Stomach (tissue), 9 donors: ENCODE measurements around the gene PRSS53. TPM values are rescaled to one million over a fixed set of nuclear protein-coding genes. Genes with fewer than 3 reads are reported as not detected.

Source experiments
- DNase-seq, 2 donors: peaks; one replicate each; pipeline versions ENCODE4 v3.0.0 to v3.0.0-alpha.2; 2013 to 2019
- H3K27ac ChIP-seq, 5 donors: fragments of 200-600 bp in 4 of 5; sonication (generic) in 4 of 5; one replicate each; pipeline ENCODE4 v1.5.1; 2013 to 2019; ENCODE audit warnings: mild to moderate bottlenecking in 1 of 5, moderate library complexity in 1 of 5
- H3K27me3 ChIP-seq, 3 donors: fragments of 200-600 bp; sonication (generic); one replicate each; pipeline ENCODE4 v1.5.1; 2017 to 2019; ENCODE audit warnings: mixed run types in 1 of 3
- H3K36me3 ChIP-seq, 4 donors: fragments of 200-600 bp; sonication (generic); 1 replicate in 3 of 4; 2 replicates in 1 of 4; pipeline ENCODE4 v1.5.1; 2016 to 2019
- H3K4me1 ChIP-seq, 4 donors: fragments of 200-600 bp; sonication (generic); one replicate each; pipeline ENCODE4 v1.5.1; 2016 to 2019
- H3K4me3 ChIP-seq, 4 donors: fragments of 200-600 bp; sonication (generic) in 3 of 4; one replicate each; pipeline ENCODE4 v1.5.1; 2016 to 2019; ENCODE audit warnings: mild to moderate bottlenecking in 1 of 4
- H3K9me3 ChIP-seq, 4 donors: fragments of 200-600 bp; sonication (generic); one replicate each; pipeline ENCODE4 v1.5.1; 2016 to 2019
- CTCF ChIP-seq, 7 experiments: fragments of 450-650 bp in 4 of 7; fragments of 200-600 bp in 3 of 7; sonication (generic) in 3 of 7; IDR thresholded peaks; one replicate each; pipeline ENCODE4 v1.5.1; 2016 to 2019; ENCODE audit warnings: antibody characterized with exemption in 7 of 7, control low read depth in 2 of 7, mild to moderate bottlenecking in 1 of 7
- EP300 ChIP-seq: sonication (generic); formaldehyde crosslinking; IDR thresholded peaks from one replicate; pipeline ENCODE4 v1.6.1; 2017; ENCODE audit warnings: antibody characterized with exemption
- POLR2A ChIP-seq, 4 donors: fragments of 450-650 bp; IDR thresholded peaks; one replicate each; pipeline ENCODE4 v1.6.1; 2016; ENCODE audit warnings: antibody characterized with exemption in 4 of 4, control low read depth in 2 of 4, mild to moderate bottlenecking in 1 of 4, moderate library complexity in 1 of 4
- POLR2AphosphoS5 ChIP-seq, 3 donors: sonication (generic); formaldehyde crosslinking; IDR thresholded peaks; one replicate each; pipeline ENCODE4 v1.6.1; 2016; ENCODE audit warnings: antibody characterized with exemption in 3 of 3
- WGBS, 5 donors: extraction: QIAGEN DNeasy Blood & Tissue Kit in 3 of 5; methylation state at CpG; one replicate each; pipeline versions ENCODE4 v1.1.5 to v1.1.7; 2013 to 2018; 5-methylcytosine and 5-hydroxymethylcytosine counted together
- intact Hi-C: fragments of 100-400 bp; cut with DNase I; formaldehyde crosslinking; loops from one replicate; pipeline ENCODE4 v1.15.1; 2023; ENCODE audit warnings: low total_unique reads
- polyA plus RNA-seq, 3 donors: library from polyadenylated mRNA; stranded (reverse); fragments of 200-250 nt; gene quantifications; one replicate each; pipeline ENCODE4 v1.2.3, GENCODE V29; 2013
- total RNA-seq, 5 donors: library from RNA; depleted of rRNA; stranded (reverse); fragments of >200 nt; gene quantifications; one replicate each; pipeline versions ENCODE4 v1.1.0 to v1.2.3, GENCODE V29; 2014 to 2016
- donor health status: healthy with polysubstance abuse.
- donor health status: Bipolar disorder and iron deficiency.
- donor health status: healthy.

Gene PRSS53
- total and polyA plus RNA-seq, 8 donors, result 0.46 to 5.3 (median 1.3) TPM; not detected in 1

DNA sequence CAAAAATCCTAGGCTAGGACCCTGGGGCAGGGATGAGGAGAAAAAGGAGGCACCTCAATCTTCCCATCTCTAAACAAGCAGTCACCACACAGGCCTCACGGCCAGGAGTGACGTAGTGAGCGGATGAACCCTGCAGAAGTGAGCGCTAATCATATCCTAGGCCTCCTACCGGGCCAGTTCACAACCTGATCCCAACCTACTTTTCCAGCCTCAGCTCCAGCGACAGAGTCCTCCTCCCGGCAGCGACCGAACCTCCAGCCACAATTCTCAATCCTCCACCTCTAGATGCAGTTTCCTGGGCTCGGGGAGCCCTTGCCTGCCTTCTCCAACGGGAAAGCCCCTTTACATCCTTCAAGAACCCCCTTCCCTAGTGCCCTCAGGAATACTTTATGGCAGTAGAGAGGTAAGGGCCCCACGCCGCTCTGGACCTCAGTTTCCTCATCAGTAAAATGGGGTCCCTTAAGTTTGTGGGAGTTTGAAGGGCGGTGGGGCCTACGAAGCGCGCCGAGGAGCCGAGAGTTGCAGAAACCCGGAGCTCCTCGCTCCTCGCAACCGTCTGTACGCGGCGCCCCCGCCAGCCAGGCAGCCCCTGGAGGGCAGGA is 16.1 kb downstream of the PRSS53 start:
- Histone ChIP-seq H3K36me3 (peaks cover 16 to 17% (median 16%) of the 10 kb centered on the region in 4 donors), H3K4me1 (peaks cover 22 to 43% (median 37%) of the 10 kb centered on the region in 4 donors), H3K4me3 (peak overlapping the region; percentile 92 to 98 (median 94)), H3K9me3 (no peaks in the 10 kb centered on the region), H3K27me3 (no peaks in the 10 kb centered on the region), H3K27ac (peak overlapping the region; percentile 86 to 99 (median 97))
- intact Hi-C loops, result no loop called here
- TF ChIP-seq POLR2A (IDR thresholded peaks at IDR 0.05) (no peak), POLR2AphosphoS5 (IDR thresholded peaks at IDR 0.05) (no peak), EP300 (no peak), CTCF (IDR thresholded peaks at IDR 0.05) (no peak)
- whole genome bisulfite sequencing, 5 donors, result 1 to 2% (median 1%) methylated on average over 27 of the region's 27 CpGs
- DNase-seq, result peak in 1 of 2 donors; percentile 47

DNA sequence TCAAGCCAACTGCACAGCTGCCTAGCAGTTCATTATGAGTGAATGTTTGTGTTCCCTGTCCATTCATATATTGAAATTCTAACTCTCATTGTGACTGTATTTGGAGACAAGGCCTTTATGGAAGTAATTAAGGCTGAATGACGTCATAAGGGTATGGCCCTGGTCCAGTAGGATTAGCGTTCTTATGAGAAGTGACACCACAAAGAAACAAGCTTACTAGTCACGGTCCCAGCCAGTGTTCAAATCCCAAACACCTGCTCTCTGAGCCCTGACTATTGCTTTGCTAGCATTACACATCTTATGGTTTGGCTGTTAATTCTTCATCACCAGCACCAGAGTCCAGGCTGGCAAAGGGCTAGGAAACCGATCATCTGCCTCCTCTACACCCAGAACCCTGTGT is 16.9 kb downstream of the PRSS53 start:
- H3K27ac ChIP-seq, result peak overlapping the region in 4 of 5 donors; percentile 86 to 99 (median 97)

GRCh38 chr16:31067342-31067741 is 21.4 kb downstream of the PRSS53 start:
- H3K4me3 ChIP-seq, result no peak overlapping the region
- intact Hi-C loops, result no loop called here
- TF ChIP-seq EP300 (no peak), POLR2AphosphoS5 (IDR thresholded peaks at IDR 0.05) (no peak), CTCF (IDR thresholded peaks at IDR 0.05) (no peak), POLR2A (IDR thresholded peaks at IDR 0.05) (no peak)
- no peaks in the 10 kb centered on the region for H3K9me3 ChIP-seq
- DNase-seq, result no peak
- peaks cover under 1 to 19% (median 17%) of the 10 kb centered on the region in 4 donors for H3K36me3 ChIP-seq
- WGBS, 5 donors, result 92 to 98% (median 94%) methylated on average over 3 of the region's 3 CpGs
- H3K27ac ChIP-seq, result no peak overlapping the region
- peaks cover 15 to 45% (median 26%) of the 10 kb centered on the region in 4 donors for H3K4me1 ChIP-seq
- H3K27me3 ChIP-seq, result no peaks in the 10 kb centered on the region

More for the DNA sequence above, 16.9 kb downstream of the PRSS53 start:
- intact Hi-C loops, result no loop called here
- Histone ChIP-seq H3K27me3 (no peaks in the 10 kb centered on the region), H3K36me3 (peaks cover 8 to 10% (median 9%) of the 10 kb centered on the region in 4 donors), H3K4me3 (peak overlapping the region in 3 of 4 donors; percentile 92 to 97 (median 92)), H3K9me3 (no peaks in the 10 kb centered on the region), H3K4me1 (peaks cover 22 to 43% (median 37%) of the 10 kb centered on the region in 4 donors)
- DNase-seq, result peak in 1 of 2 donors; percentile 38
- WGBS, 5 donors, result 31 to 42% (median 35%) methylated on average over 4 of the region's 4 CpGs
- TF ChIP-seq EP300, result no peak
- TF ChIP-seq POLR2AphosphoS5 (IDR thresholded peaks at IDR 0.05), result no peak
- TF ChIP-seq CTCF (IDR thresholded peaks at IDR 0.05), result no peak
- no peak for TF ChIP-seq POLR2A (IDR thresholded peaks at IDR 0.05)

DNA sequence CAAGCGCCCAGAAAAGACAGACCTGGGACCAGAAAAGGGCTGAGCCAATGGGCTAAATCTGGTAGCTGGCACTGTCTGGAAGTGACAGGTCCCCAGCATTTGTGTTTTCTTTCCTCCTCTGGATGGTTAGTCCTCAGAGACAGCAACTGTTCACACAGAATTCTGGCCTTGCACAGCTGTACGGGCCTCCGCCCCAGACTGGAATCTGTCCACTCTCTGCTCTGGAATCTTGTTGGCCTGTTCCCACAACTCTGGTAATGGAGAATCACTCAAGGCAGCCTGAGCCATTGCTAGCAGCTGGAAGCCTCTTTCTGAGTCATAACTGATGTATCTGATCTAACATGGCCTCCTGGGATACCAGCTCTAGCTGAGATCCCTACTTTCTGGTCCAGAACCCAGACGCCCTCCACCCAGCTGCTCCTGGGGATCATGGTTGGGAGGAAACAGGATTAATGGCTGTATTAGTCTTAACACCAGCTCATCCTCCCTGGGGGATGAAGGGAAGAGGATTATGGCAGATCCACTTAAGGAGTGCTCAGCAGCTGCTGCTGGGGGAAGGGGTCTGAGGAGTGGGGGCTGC is 23.8 kb downstream of the PRSS53 start:
- TF ChIP-seq POLR2A (IDR thresholded peaks at IDR 0.05) (no peak), POLR2AphosphoS5 (IDR thresholded peaks at IDR 0.05) (peak in 1 of 3 donors; percentile 18), EP300 (no peak), CTCF (IDR thresholded peaks at IDR 0.05) (no peak)
- Histone ChIP-seq H3K4me3 (no peak overlapping the region), H3K36me3 (peaks cover 19 to 43% (median 39%) of the 10 kb centered on the region in 4 donors), H3K9me3 (no peaks in the 10 kb centered on the region), H3K27me3 (no peaks in the 10 kb centered on the region), H3K4me1 (peaks cover 10 to 40% (median 14%) of the 10 kb centered on the region in 4 donors), H3K27ac (peak overlapping the region in 4 of 5 donors; percentile 43 to 74 (median 56))
- peak in 1 of 2 donors; percentile 79 for DNase-seq
- intact Hi-C loops, result no loop called here
- 46 to 80% (median 78%) methylated on average over 4 of the region's 4 CpGs for WGBS, 5 donors
